GM23338 (cell line): ENCODE results near the gene NADK. TPM values are rescaled to one million over a fixed set of nuclear protein-coding genes. Genes with fewer than 3 reads are reported as not detected.

Experiments used
- ATAC-seq: fragments of 200-7000 bp; cut with Tn5 transposase; 3 replicates; pipeline ENCODE4 v1.9.1; 2020
- DNase-seq: peaks from one replicate; pipeline ENCODE4 v3.0.0-alpha.2; 2015; ENCODE audit warnings: low spot score
- H2AFZ ChIP-seq: fragments of 200-600 bp; sonication (generic); 2 replicates; pipeline ENCODE4 v1.8.0; 2016; ENCODE audit warnings: antibody characterized with exemption, mild to moderate bottlenecking, moderate library complexity
- H3F3A ChIP-seq: fragments of 200-600 bp; sonication (generic); replicated peaks from 2 replicates; pipeline ENCODE4 v1.8.0; 2017; ENCODE audit warnings: antibody characterized with exemption, mixed run types, low read depth
- H3K27ac ChIP-seq: fragments of 200-600 bp; sonication (generic); 2 replicates; pipeline ENCODE4 v1.6.1; 2016; ENCODE audit warnings: low read depth
- H3K27me3 ChIP-seq: fragments of 200-600 bp; sonication (generic); 2 replicates; pipeline ENCODE4 v1.8.0; 2016; ENCODE audit warnings: mild to moderate bottlenecking, mixed run types, moderate library complexity; ENCODE audit not compliant: insufficient read depth
- H3K36me3 ChIP-seq: fragments of 200-600 bp; sonication (generic); 2 replicates; pipeline ENCODE4 v1.8.0; 2016; ENCODE audit warnings: mild to moderate bottlenecking; ENCODE audit not compliant: insufficient read depth
- H3K4me1 ChIP-seq: fragments of 200-600 bp; sonication (generic); 2 replicates; pipeline ENCODE4 v1.8.0; 2016; ENCODE audit warnings: mild to moderate bottlenecking, moderate library complexity; ENCODE audit not compliant: insufficient read depth
- H3K4me2 ChIP-seq: fragments of 200-600 bp; sonication (generic); 2 replicates; pipeline ENCODE4 v1.7.1; 2017; ENCODE audit warnings: mixed run types
- H3K4me3 ChIP-seq: fragments of 200-600 bp; sonication (generic); 2 replicates; pipeline ENCODE4 v1.6.1; 2016; ENCODE audit warnings: mixed run types
- H3K79me2 ChIP-seq: fragments of 200-600 bp; sonication (generic); replicated peaks from 2 replicates; pipeline ENCODE4 v1.8.0; 2017; ENCODE audit warnings: mild to moderate bottlenecking; ENCODE audit not compliant: insufficient read depth
- H3K9me2 ChIP-seq: fragments of 200-600 bp; sonication (generic); 2 replicates; pipeline ENCODE4 v1.8.0; 2017; ENCODE audit not compliant: insufficient read depth
- H4K20me1 ChIP-seq: fragments of 200-600 bp; sonication (generic); replicated peaks from 2 replicates; pipeline ENCODE4 v1.8.0; 2017; ENCODE audit warnings: mild to moderate bottlenecking; ENCODE audit not compliant: insufficient read depth
- H3K27ac Mint-ChIP-seq: 2 replicates; pipeline ENCODE4 v1.8.0; 2020; ENCODE audit warnings: inconsistent platforms, mild to moderate bottlenecking, moderate library complexity, mixed read lengths
- H3K27me3 Mint-ChIP-seq: 3 replicates; pipeline ENCODE4 v1.8.0; 2022; ENCODE audit warnings: low read depth, mild to moderate bottlenecking, moderate library complexity, mixed read lengths, inconsistent platforms; ENCODE audit not compliant: insufficient read depth, poor library complexity
- H3K36me3 Mint-ChIP-seq: 3 replicates; pipeline ENCODE4 v1.8.0; 2021; ENCODE audit warnings: low read depth, mild to moderate bottlenecking, inconsistent platforms, moderate library complexity, mixed read lengths
- H3K4me1 Mint-ChIP-seq: 3 replicates; pipeline ENCODE4 v1.8.0; 2020; ENCODE audit warnings: mild to moderate bottlenecking, inconsistent platforms, mixed read lengths
- H3K4me3 Mint-ChIP-seq: 3 replicates; pipeline ENCODE4 v1.8.0; 2021; ENCODE audit warnings: moderate library complexity, mild to moderate bottlenecking, inconsistent platforms, mixed read lengths
- H3K9me3 Mint-ChIP-seq: 3 replicates; pipeline ENCODE4 v1.8.0; 2020; ENCODE audit warnings: moderate library complexity, mild to moderate bottlenecking, inconsistent platforms, mixed read lengths
- CREB1 ChIP-seq: fragments of 250-450 bp; sonication (Bioruptor Pico); IDR thresholded peaks from 2 replicates; pipeline ENCODE4 v1.5.0; 2020; ENCODE audit warnings: low read depth, mild to moderate bottlenecking, moderate library complexity
- CTCF ChIP-seq, 2 experiments: fragments of 200-600 bp in 1 of 2; sonication (generic) in 1 of 2; conservative IDR thresholded peaks; 2 replicates each; pipeline versions ENCODE4 v1.5.1 to v1.6.1; 2016 to 2017; ENCODE audit warnings: antibody characterized with exemption in 2 of 2, low read depth in 2 of 2, mild to moderate bottlenecking in 2 of 2, moderate library complexity in 1 of 2
- ETS1 ChIP-seq: IDR thresholded peaks from 2 replicates; pipeline ENCODE4 v1.6.1; 2016; ENCODE audit warnings: antibody characterized with exemption
- EZH2 ChIP-seq: fragments of 200-600 bp; sonication (generic); IDR thresholded peaks from one replicate; pipeline ENCODE4 v1.8.0; 2017; ENCODE audit warnings: antibody characterized with exemption, mild to moderate bottlenecking, low read depth; ENCODE audit not compliant: unreplicated experiment
- EZH2phosphoT487 ChIP-seq: fragments of 200-600 bp; sonication (generic); IDR thresholded peaks from one replicate; pipeline ENCODE4 v1.8.1; 2018; ENCODE audit warnings: antibody characterized with exemption; ENCODE audit not compliant: unreplicated experiment
- JUNB ChIP-seq: IDR thresholded peaks from one replicate; pipeline ENCODE4 v1.6.1; 2016; ENCODE audit warnings: antibody characterized with exemption; ENCODE audit not compliant: unreplicated experiment
- NANOG ChIP-seq: IDR thresholded peaks from 2 replicates; pipeline ENCODE4 v1.6.1; 2016; ENCODE audit warnings: antibody characterized with exemption, borderline replicate concordance
- POLR2AphosphoS5 ChIP-seq: IDR thresholded peaks from 2 replicates; pipeline ENCODE4 v1.6.1; 2016; ENCODE audit warnings: antibody characterized with exemption, low read depth
- REST ChIP-seq: IDR thresholded peaks from one replicate; pipeline ENCODE4 v1.6.1; 2018; ENCODE audit warnings: antibody characterized with exemption; ENCODE audit not compliant: unreplicated experiment
- STAT1 ChIP-seq: IDR thresholded peaks from one replicate; pipeline ENCODE4 v1.6.1; 2016; ENCODE audit warnings: antibody characterized with exemption; ENCODE audit not compliant: unreplicated experiment
- ZNF114 ChIP-seq: fragments of 250-450 bp; sonication (Bioruptor Pico); IDR thresholded peaks from 2 replicates; pipeline ENCODE4 v1.5.0; 2020; ENCODE audit warnings: mild to moderate bottlenecking, moderate library complexity
- ZNF331 ChIP-seq: fragments of 250-450 bp; sonication (Bioruptor Pico); IDR thresholded peaks from 2 replicates; pipeline ENCODE4 v1.5.0; 2020; ENCODE audit warnings: low read depth, mild to moderate bottlenecking, moderate library complexity
- ZNF462 ChIP-seq: fragments of 250-450 bp; sonication (Bioruptor Pico); IDR thresholded peaks from 2 replicates; pipeline ENCODE4 v1.5.0; 2020; ENCODE audit warnings: mild to moderate bottlenecking, moderate library complexity
- polyA plus RNA-seq: library from polyadenylated mRNA; unstranded; fragments of >200 nt; fragmentation: Nextera tagmentation; extraction: Ambion mirVana; gene quantifications from 2 replicates; pipeline ENCODE4 v1.2.1, GENCODE V29; 2016
- total RNA-seq: library from RNA; depleted of rRNA; stranded (reverse); fragments of >200 nt; shearing (Covaris generic); gene quantifications from 2 replicates; pipeline ENCODE4 v1.2.3, GENCODE V29; 2014

NADK gene
- total and polyA plus RNA-seq, 2 experiments from 2014 or later = 45.3 to 73.2 TPM

GRCh38 chr1:1797731-1798341 lies 19.6 kb upstream of the NADK start:
- Histone ChIP-seq H4K20me1 (peaks cover 26% of the 10 kb centered on the region), H3K27me3 (no peaks in the 10 kb centered on the region), H3K4me1 (no peaks in the 10 kb centered on the region), H3K9me2 (no peaks in the 10 kb centered on the region), H2AFZ (no peak overlapping the region), H3K4me3 (no peak overlapping the region), H3K36me3 (peaks cover 40% of the 10 kb centered on the region), H3K79me2 (peaks cover 59% of the 10 kb centered on the region), H3K27ac (no peak overlapping the region), H3F3A (peaks cover 42% of the 10 kb centered on the region), H3K4me2 (no peak overlapping the region)
- DNase-seq = no peak
- no peaks in the 10 kb centered on the region for H3K4me1 Mint-ChIP-seq
- ATAC-seq = no peak
- no peaks in the 10 kb centered on the region for H3K9me3 Mint-ChIP-seq
- H3K36me3 Mint-ChIP-seq = peaks cover 74% of the 10 kb centered on the region
- TF ChIP-seq POLR2AphosphoS5 = no peak
- TF ChIP-seq EZH2 = no peak
- no peak for TF ChIP-seq ZNF331 (CRISPR knock-in tag)
- TF ChIP-seq ZNF462 (CRISPR knock-in tag) = no peak
- TF ChIP-seq REST = no peak
- TF ChIP-seq ETS1 = no peak
- TF ChIP-seq CREB1 (CRISPR knock-in tag) = no peak
- no peak for TF ChIP-seq JUNB
- no peak for TF ChIP-seq ZNF114 (CRISPR knock-in tag)
- no peak for TF ChIP-seq NANOG
- TF ChIP-seq EZH2phosphoT487 = no peak
- no peak for TF ChIP-seq CTCF (conservative IDR thresholded peaks at IDR 0.05; ENCODE audit: low read depth in 2 of 2)
- no peak for TF ChIP-seq STAT1
- H3K27ac Mint-ChIP-seq = no peak overlapping the region
- H3K27me3 Mint-ChIP-seq = peaks cover 2% of the 10 kb centered on the region
- H3K4me3 Mint-ChIP-seq = no peak overlapping the region
